Renal cortex interstitium (tissue), 11 donors: ENCODE measurements around the gene NBEAL2. TPM values are rescaled to one million over a fixed set of nuclear protein-coding genes. Genes with fewer than 3 reads are reported as not detected.

Source experiments
- DNase-seq, 11 donors: peaks; one replicate each; pipeline ENCODE4 v3.0.0-alpha.2; 2013; ENCODE audit warnings: low read depth in 9 of 11, low spot score in 4 of 11; ENCODE audit errors: extremely low read depth in 1 of 11
- polyA plus RNA-seq, 3 donors: library from polyadenylated mRNA; unstranded; fragments of 120-200 nt; gene quantifications; one replicate each; pipeline ENCODE4 v1.2.1, GENCODE V29; 2013; ENCODE audit not compliant: insufficient read length in 3 of 3

Gene NBEAL2
- polyA plus RNA-seq, 3 donors = 37.1 to 67.5 (median 43.2) TPM

GRCh38 chr3:46992231-46992630 is 12.8 kb downstream of the NBEAL2 start:
- DNase-seq = no peak

GRCh38 chr3:46993292-46993691 is 13.8 kb downstream of the NBEAL2 start:
- DNase-seq = no peak

GRCh38 chr3:46993986-46994385 is 14.5 kb downstream of the NBEAL2 start:
- no peak for DNase-seq

GRCh38 chr3:46994801-46995731 is 15.6 kb downstream of the NBEAL2 start:
- no peak for DNase-seq

- no peak for DNase-seq
Observed at GRCh38 chr3:46995901-46996562, 16.6 kb downstream of the NBEAL2 start.

- no peak for DNase-seq
Observed at GRCh38 chr3:46996689-46997452, 17.4 kb downstream of the NBEAL2 start.

GRCh38 chr3:46997453-46998091 is 18.1 kb downstream of the NBEAL2 start:
- DNase-seq = no peak

- DNase-seq = peak in 2 of 11 donors; percentile 57 to 62
Observed at GRCh38 chr3:46998121-46998851, 18.8 kb downstream of the NBEAL2 start.

GRCh38 chr3:46998852-46999515 is 19.5 kb downstream of the NBEAL2 start:
- DNase-seq = no peak

GRCh38 chr3:46999516-47000197 is 20.2 kb downstream of the NBEAL2 start:
- no peak for DNase-seq

GRCh38 chr3:47000198-47000815 is 20.8 kb downstream of the NBEAL2 start:
- no peak for DNase-seq

GRCh38 chr3:47000922-47001730 is 21.7 kb downstream of the NBEAL2 start:
- DNase-seq = no peak

- DNase-seq = no peak
Observed at GRCh38 chr3:47001731-47002170, 22.3 kb downstream of the NBEAL2 start.

- no peak for DNase-seq
Observed at GRCh38 chr3:47002171-47003055, 22.9 kb downstream of the NBEAL2 start.

- DNase-seq = no peak
Observed at GRCh38 chr3:47003056-47003410, 23.6 kb downstream of the NBEAL2 start.
